Upper lobe of left lung (tissue), 6 donors: ENCODE measurements around the gene JARID2. TPM values are rescaled to one million over a fixed set of nuclear protein-coding genes. Genes with fewer than 3 reads are reported as not detected.
A peak's percentile ranks its signal among the peaks of the same experiment; 100 is the strongest.
"Not testable (repeated sequence)": the region's sequence is repeated elsewhere in the genome, so short reads cannot be mapped to it uniquely, and the experiment has no call there.

Experiments
- ATAC-seq, 2 donors: fragments of 200-7000 bp; cut with Tn5 transposase; one replicate each; pipeline ENCODE4 v1.9.1; 2022; ENCODE audit warnings: mild to moderate bottlenecking in 2 of 2, moderate library complexity in 2 of 2; ENCODE audit not compliant: low FRiP score in 2 of 2
- DNase-seq, 2 donors: peaks; one replicate each; pipeline ENCODE4 v3.0.0-alpha.2; 2019 to 2020
- H3K27ac ChIP-seq, 4 donors: fragments of 200-600 bp; sonication (generic); one replicate each; pipeline ENCODE4 v1.5.1; 2016 to 2019
- H3K27me3 ChIP-seq, 4 donors: fragments of 200-600 bp; sonication (generic); one replicate each; pipeline ENCODE4 v1.5.1; 2017 to 2019
- H3K36me3 ChIP-seq, 4 donors: fragments of 200-600 bp; sonication (generic); one replicate each; pipeline ENCODE4 v1.5.1; 2016 to 2019
- H3K4me1 ChIP-seq, 4 donors: fragments of 200-600 bp; sonication (generic); one replicate each; pipeline ENCODE4 v1.5.1; 2018 to 2019
- H3K4me3 ChIP-seq, 4 donors: fragments of 200-600 bp; sonication (generic); one replicate each; pipeline ENCODE4 v1.5.1; 2017 to 2019; ENCODE audit warnings: mild to moderate bottlenecking in 2 of 4, moderate library complexity in 1 of 4
- H3K9me3 ChIP-seq, 4 donors: fragments of 200-600 bp; sonication (generic); one replicate each; pipeline ENCODE4 v1.5.1; 2018 to 2019
- EP300 ChIP-seq, 4 donors: sonication (generic); formaldehyde crosslinking; IDR thresholded peaks; one replicate each; pipeline ENCODE4 v1.5.1; 2017; ENCODE audit warnings: antibody characterized with exemption in 4 of 4, control low read depth in 2 of 4
- POLR2A ChIP-seq, 4 donors: fragments of 450-650 bp; IDR thresholded peaks; one replicate each; pipeline ENCODE4 v1.5.1; 2016 to 2017; ENCODE audit warnings: antibody characterized with exemption in 4 of 4, mild to moderate bottlenecking in 2 of 4
- POLR2AphosphoS5 ChIP-seq, 2 donors: sonication (generic); formaldehyde crosslinking; IDR thresholded peaks; one replicate each; pipeline ENCODE4 v1.5.1; 2017; ENCODE audit warnings: antibody characterized with exemption in 2 of 2
- WGBS, 2 donors: methylation state at CpG; one replicate each; pipeline ENCODE4 v1.1.5; 2017 to 2018; 5-methylcytosine and 5-hydroxymethylcytosine counted together
- total RNA-seq, 6 donors: library from RNA; depleted of rRNA in 4 of 6; stranded (reverse); fragments of >200 nt in 4 of 6; gene quantifications; one replicate each; pipeline versions ENCODE4 v1.1.0 to v1.2.1, GENCODE V29; 2016 to 2021
- TF ChIP-seq, protein P1 (sequence below), 6 experiments: fragments of 450-650 bp in 4 of 6; fragments of 200-600 bp in 2 of 6; sonication (generic) in 2 of 6; IDR thresholded peaks; one replicate each; pipeline ENCODE4 v1.5.1; 2016 to 2019; ENCODE audit warnings: antibody characterized with exemption in 6 of 6
- donor health status: DM: no; HTN: no; CAD: no; lungs with moderate emphysema.
- donor health status: DM: no; HTN: yes; CAD: no; lungs with severe emphysema.

Gene JARID2
- total RNA-seq, 6 donors from 2014 or later: 9.6 to 37.7 (median 16.4) TPM

DNA sequence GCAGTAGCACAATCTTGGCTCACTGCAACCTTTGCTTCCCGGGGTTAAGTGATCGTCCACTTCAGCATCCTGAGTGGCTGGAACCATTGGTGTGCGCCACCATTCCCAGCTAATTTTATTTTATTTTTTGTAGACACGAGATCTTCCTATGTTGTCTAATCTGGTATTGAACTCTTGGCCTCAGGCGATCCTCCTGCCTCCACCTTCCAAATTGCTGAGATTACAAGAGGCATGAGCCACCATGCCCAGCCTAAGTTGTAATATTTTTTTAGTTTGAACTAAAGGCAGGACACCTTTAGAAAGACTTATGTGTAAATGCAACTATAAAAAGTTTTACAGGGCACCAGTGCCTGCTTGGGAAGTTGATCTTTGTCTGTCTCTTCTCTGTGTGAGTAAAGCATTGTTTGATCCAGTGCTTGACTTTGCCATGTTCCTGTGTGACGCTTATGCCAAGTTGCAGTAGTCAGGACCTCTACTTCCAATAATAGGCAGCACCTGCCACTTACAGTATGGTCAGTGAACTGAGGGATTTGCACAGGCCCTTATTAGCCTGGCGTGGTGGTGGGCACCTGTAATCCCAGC, 46.9 kb downstream of the JARID2 start:
- 87 to 91% methylated on average over 7 of the region's 7 CpGs for WGBS, 2 donors
- Histone ChIP-seq H3K9me3 (no peaks in the 10 kb centered on the region), H3K4me1 (peaks cover 19 to 48% (median 39%) of the 10 kb centered on the region in 4 donors), H3K36me3 (no peaks in the 10 kb centered on the region), H3K27me3 (no peaks in the 10 kb centered on the region), H3K27ac (no peak overlapping the region), H3K4me3 (no peak overlapping the region)
- DNase-seq: no peak
- no peak for ATAC-seq
- no peak for TF ChIP-seq POLR2A (IDR thresholded peaks at IDR 0.05)
- TF ChIP-seq EP300 (IDR thresholded peaks at IDR 0.05): no peak

DNA sequence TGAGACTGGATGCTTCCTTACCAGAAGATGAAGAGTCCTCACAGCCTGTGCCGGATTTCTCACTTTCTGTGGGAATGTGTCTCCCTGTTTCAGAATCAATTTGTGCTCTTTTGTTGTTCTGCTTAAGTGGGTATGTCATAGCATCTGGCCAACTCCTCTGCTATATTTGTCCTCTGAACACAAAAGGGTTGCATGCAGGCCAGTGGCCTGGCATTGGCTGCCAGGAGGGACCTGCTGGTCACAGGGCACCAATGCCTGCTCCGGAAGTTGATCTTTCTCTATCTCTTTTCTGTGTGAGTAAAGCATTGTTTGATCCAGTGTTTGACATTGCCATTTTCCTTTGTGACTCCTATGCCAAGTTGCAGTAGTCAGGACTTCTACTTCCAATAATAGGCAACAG, 47.8 kb downstream of the JARID2 start:
- Histone ChIP-seq H3K36me3 (no peaks in the 10 kb centered on the region), H3K27me3 (no peaks in the 10 kb centered on the region), H3K9me3 (no peaks in the 10 kb centered on the region), H3K4me1 (peaks cover 27 to 52% (median 43%) of the 10 kb centered on the region in 4 donors), H3K27ac (no peak overlapping the region), H3K4me3 (no peak overlapping the region)
- TF ChIP-seq POLR2A (IDR thresholded peaks at IDR 0.05): no peak
- TF ChIP-seq, protein P1, sequence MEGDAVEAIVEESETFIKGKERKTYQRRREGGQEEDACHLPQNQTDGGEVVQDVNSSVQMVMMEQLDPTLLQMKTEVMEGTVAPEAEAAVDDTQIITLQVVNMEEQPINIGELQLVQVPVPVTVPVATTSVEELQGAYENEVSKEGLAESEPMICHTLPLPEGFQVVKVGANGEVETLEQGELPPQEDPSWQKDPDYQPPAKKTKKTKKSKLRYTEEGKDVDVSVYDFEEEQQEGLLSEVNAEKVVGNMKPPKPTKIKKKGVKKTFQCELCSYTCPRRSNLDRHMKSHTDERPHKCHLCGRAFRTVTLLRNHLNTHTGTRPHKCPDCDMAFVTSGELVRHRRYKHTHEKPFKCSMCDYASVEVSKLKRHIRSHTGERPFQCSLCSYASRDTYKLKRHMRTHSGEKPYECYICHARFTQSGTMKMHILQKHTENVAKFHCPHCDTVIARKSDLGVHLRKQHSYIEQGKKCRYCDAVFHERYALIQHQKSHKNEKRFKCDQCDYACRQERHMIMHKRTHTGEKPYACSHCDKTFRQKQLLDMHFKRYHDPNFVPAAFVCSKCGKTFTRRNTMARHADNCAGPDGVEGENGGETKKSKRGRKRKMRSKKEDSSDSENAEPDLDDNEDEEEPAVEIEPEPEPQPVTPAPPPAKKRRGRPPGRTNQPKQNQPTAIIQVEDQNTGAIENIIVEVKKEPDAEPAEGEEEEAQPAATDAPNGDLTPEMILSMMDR (IDR thresholded peaks at IDR 0.05): no peak
- no peak for TF ChIP-seq POLR2AphosphoS5 (IDR thresholded peaks at IDR 0.05)
- TF ChIP-seq EP300 (IDR thresholded peaks at IDR 0.05): no peak
- DNase-seq (no peak), ATAC-seq (no peak)
- 79 to 80% methylated on average over 2 of the region's 2 CpGs for WGBS, 2 donors

DNA sequence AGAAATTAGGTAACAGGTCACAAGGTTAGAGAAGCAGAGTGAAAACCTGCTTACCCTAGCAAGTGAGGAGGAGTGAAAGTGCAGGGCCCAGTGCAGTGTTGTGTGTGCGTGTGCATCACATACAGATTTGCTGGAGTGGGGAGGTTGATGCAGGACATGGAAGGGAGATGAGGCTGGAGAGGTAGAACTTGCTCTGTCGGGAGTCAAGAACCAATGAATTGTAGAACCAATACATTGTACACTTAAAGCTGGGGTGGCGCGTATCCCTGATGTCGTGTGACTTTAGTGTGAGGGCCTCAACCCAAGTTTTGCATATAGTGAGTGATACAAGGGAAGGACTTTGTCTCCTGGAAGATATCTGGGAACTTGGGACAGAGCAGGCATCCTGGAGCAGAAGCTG, 48.6 kb downstream of the JARID2 start:
- 93 to 95% methylated on average over 5 of the region's 5 CpGs for WGBS, 2 donors
- TF ChIP-seq, protein P1 (IDR thresholded peaks at IDR 0.05): no peak
- TF ChIP-seq EP300 (IDR thresholded peaks at IDR 0.05) (no peak), POLR2AphosphoS5 (IDR thresholded peaks at IDR 0.05) (no peak), POLR2A (IDR thresholded peaks at IDR 0.05) (no peak)
- no peak for DNase-seq

DNA sequence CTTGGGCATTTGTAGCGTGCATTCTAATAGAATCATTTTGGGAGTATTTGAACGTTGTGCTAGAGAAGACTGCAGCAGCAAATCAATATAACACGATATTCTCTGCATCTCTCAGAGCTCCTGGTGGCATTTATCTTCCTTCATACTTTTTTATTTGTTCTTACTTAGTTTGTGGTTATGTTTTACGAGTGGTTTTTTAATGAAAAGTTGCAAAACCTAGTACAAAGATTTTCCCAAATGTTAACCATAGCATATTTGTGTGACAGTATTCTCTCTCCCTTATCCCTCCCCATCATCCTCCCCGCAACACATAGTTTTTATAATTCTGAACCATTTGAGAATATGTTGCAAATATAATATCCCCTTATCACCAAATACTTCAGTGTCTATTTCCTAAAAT, 50.4 kb downstream of the JARID2 start:
- Histone ChIP-seq H3K27ac (no peak overlapping the region), H3K36me3 (no peaks in the 10 kb centered on the region), H3K27me3 (no peaks in the 10 kb centered on the region), H3K4me3 (no peak overlapping the region), H3K9me3 (no peaks in the 10 kb centered on the region), H3K4me1 (peaks cover 38 to 44% (median 40%) of the 10 kb centered on the region in 4 donors)
- TF ChIP-seq POLR2AphosphoS5 (IDR thresholded peaks at IDR 0.05) (no peak), EP300 (IDR thresholded peaks at IDR 0.05) (no peak), POLR2A (IDR thresholded peaks at IDR 0.05) (no peak)
- TF ChIP-seq, protein P1 (IDR thresholded peaks at IDR 0.05): no peak
- ATAC-seq: no peak
- no peak for DNase-seq
- 62 to 73% methylated on average over 5 of the region's 5 CpGs for WGBS, 2 donors

More for the DNA sequence above, 48.6 kb downstream of the JARID2 start:
- H3K27me3 ChIP-seq: no peaks in the 10 kb centered on the region
- no peaks in the 10 kb centered on the region for H3K9me3 ChIP-seq
- no peak overlapping the region for H3K27ac ChIP-seq
- peaks cover 31 to 53% (median 40%) of the 10 kb centered on the region in 4 donors for H3K4me1 ChIP-seq
- no peak for ATAC-seq
- H3K4me3 ChIP-seq: no peak overlapping the region
- no peaks in the 10 kb centered on the region for H3K36me3 ChIP-seq

DNA sequence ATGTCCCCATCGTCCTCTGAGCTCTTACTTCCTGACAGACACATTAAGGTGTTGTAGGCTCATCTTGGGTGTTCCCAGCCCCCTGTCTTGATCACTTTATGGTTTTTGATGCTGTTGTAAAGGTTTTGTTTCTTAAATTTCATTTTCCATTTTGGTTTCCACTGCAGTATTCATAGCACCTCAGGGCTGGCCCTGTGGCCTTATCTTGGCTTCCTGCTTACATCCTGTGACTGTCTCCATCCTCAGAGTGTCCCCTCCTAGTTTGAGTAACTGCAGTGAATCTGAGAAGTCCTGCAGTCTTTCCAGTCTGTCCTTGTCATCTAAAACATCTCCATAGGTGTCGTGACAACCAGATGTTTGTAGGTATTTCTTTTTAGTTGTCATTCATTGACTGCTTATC, 50.9 kb downstream of the JARID2 start:
- Histone ChIP-seq H3K4me3 (no peak overlapping the region), H3K27me3 (no peaks in the 10 kb centered on the region), H3K27ac (no peak overlapping the region), H3K9me3 (no peaks in the 10 kb centered on the region), H3K36me3 (no peaks in the 10 kb centered on the region), H3K4me1 (peaks cover 38 to 44% (median 40%) of the 10 kb centered on the region in 4 donors)
- ATAC-seq (no peak), DNase-seq (no peak)
- WGBS, 2 donors: 55 to 56% methylated on average over 2 of the region's 2 CpGs
- TF ChIP-seq POLR2AphosphoS5 (IDR thresholded peaks at IDR 0.05): no peak
- TF ChIP-seq, protein P1 (IDR thresholded peaks at IDR 0.05): no peak
- no peak for TF ChIP-seq POLR2A (IDR thresholded peaks at IDR 0.05)
- TF ChIP-seq EP300 (IDR thresholded peaks at IDR 0.05): no peak

DNA sequence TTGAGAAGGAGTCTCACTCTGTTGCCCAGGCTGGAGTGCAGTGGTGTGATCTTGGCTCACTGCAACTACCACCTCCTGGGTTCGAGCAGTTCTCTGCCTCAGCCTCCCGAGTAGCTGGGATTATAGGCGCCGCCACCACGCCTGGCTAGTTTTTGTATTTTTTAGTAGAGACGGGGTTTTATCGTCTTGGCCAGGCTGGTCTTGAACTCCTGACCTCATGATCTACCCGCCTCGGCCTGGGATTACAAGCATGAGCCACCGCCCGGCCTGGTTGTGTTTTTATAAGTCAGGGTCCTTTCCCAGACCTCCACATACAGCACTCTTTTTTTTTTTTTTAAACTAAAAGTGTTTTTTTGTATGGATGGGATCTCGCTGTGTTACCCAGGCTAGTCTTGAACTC, 51.3 kb downstream of the JARID2 start:
- not testable (repeated sequence) for H3K36me3 ChIP-seq, H3K4me3 ChIP-seq, H3K27me3 ChIP-seq, ATAC-seq, DNase-seq, H3K9me3 ChIP-seq
- 92 to 95% methylated on average over 12 of the region's 12 CpGs for WGBS, 2 donors
- H3K27ac ChIP-seq: peak overlapping the region in 1 of 4 donors; percentile 0
- H3K4me1 ChIP-seq: peaks cover 38 to 44% (median 40%) of the 10 kb centered on the region in 4 donors
